GM19455 (cell line): ENCODE results near the gene TRAF7.

ENCODE experiments used
- ATAC-seq: cut with Tn5 transposase; IDR thresholded peaks from one replicate; pipeline ENCODE4 v1.9.1; 2021; ENCODE audit not compliant: unreplicated experiment

TRAF7 gene

GRCh38 chr16:2147378-2147777 lies 8.2 kb upstream of the TRAF7 start:
- ATAC-seq, result no peak

GRCh38 chr16:2147981-2148671 lies 7.5 kb upstream of the TRAF7 start, which contains the start of gene RAB26:
TSS of gene RAB26 (plus strand) at chr16:2148625. CDS start at chr16:2148784, 159 bp downstream.
- no peak for ATAC-seq

- no peak for ATAC-seq
Observed at GRCh38 chr16:2148714-2149629, 6.6 kb upstream of the TRAF7 start.

GRCh38 chr16:2149630-2150417 lies 5.8 kb upstream of the TRAF7 start:
- ATAC-seq, result no peak

GRCh38 chr16:2150418-2151187 lies 5.0 kb upstream of the TRAF7 start:
- no peak for ATAC-seq

- no peak for ATAC-seq
Observed at GRCh38 chr16:2151188-2152091, 4.1 kb upstream of the TRAF7 start.

GRCh38 chr16:2152695-2153506 lies 2.7 kb upstream of the TRAF7 start:
- ATAC-seq, result no peak

GRCh38 chr16:2154533-2155090 lies 970 bp upstream of the TRAF7 start:
- ATAC-seq, result no peak

GRCh38 chr16:2155977-2156848 lies 631 bp downstream of the TRAF7 start:
- ATAC-seq, result no peak

- ATAC-seq, result no peak
Observed at GRCh38 chr16:2156849-2157224, 1.3 kb downstream of the TRAF7 start.

GRCh38 chr16:2157480-2158261 lies 2.1 kb downstream of the TRAF7 start:
- ATAC-seq, result no peak

GRCh38 chr16:2158262-2158638 lies 2.7 kb downstream of the TRAF7 start:
- no peak for ATAC-seq

- ATAC-seq, result no peak
Observed at GRCh38 chr16:2159175-2159838, 3.7 kb downstream of the TRAF7 start.

GRCh38 chr16:2160915-2161551 lies 5.5 kb downstream of the TRAF7 start:
- ATAC-seq, result no peak

- ATAC-seq, result no peak
Observed at GRCh38 chr16:2161911-2162310, 6.3 kb downstream of the TRAF7 start.

GRCh38 chr16:2162676-2163118 lies 7.1 kb downstream of the TRAF7 start:
- ATAC-seq, result no peak
